CD14-positive monocyte (primary cell): ENCODE results near the gene SIGLEC7. TPM values are rescaled to one million over a fixed set of nuclear protein-coding genes. Genes with fewer than 3 reads are reported as not detected.
A peak's percentile ranks its signal among the peaks of the same experiment; 100 is the strongest.

ENCODE experiments used
- DNase-seq, 3 donors: peaks; one replicate each; pipeline ENCODE4 v3.0.0-alpha.2; 2011 to 2022
- H2AFZ ChIP-seq: 2 replicates; pipeline ENCODE4 v1.6.0; 2012; ENCODE audit warnings: mild to moderate bottlenecking, low read depth, low read length, inconsistent platforms; ENCODE audit not compliant: insufficient read depth, poor library complexity, severe bottlenecking
- H3K27ac ChIP-seq, 2 donors: 1 replicate in 1 of 2; 2 replicates in 1 of 2; pipeline ENCODE4 v1.5.1; 2012 to 2013; ENCODE audit warnings: low read length in 2 of 2, control low read depth in 1 of 2, inconsistent platforms in 1 of 2, low read depth in 1 of 2, mild to moderate bottlenecking in 1 of 2
- H3K27me3 ChIP-seq, 2 donors: one replicate each; pipeline versions ENCODE4 v1.6.0 to v1.6.1; 2011 to 2013; ENCODE audit warnings: low read length in 2 of 2; ENCODE audit not compliant: control insufficient read depth in 2 of 2, insufficient read depth in 2 of 2
- H3K36me3 ChIP-seq, 2 donors: replicated peaks in 1 of 2; 1 replicate in 1 of 2; 2 replicates in 1 of 2; pipeline versions ENCODE4 v1.5.1 to v1.6.1; 2012 to 2013; ENCODE audit warnings: low read length in 2 of 2, control low read depth in 1 of 2, inconsistent platforms in 1 of 2, mild to moderate bottlenecking in 1 of 2; ENCODE audit not compliant: insufficient read depth in 2 of 2, control insufficient read depth in 1 of 2
- H3K4me1 ChIP-seq, 2 donors: 1 replicate in 1 of 2; 2 replicates in 1 of 2; pipeline versions ENCODE4 v1.5.1 to v1.6.1; 2012 to 2013; ENCODE audit warnings: low read length in 2 of 2, control low read depth in 1 of 2, inconsistent platforms in 1 of 2, mild to moderate bottlenecking in 1 of 2, moderate library complexity in 1 of 2; ENCODE audit not compliant: insufficient read depth in 2 of 2, control insufficient read depth in 1 of 2
- H3K4me2 ChIP-seq: replicated peaks from 2 replicates; pipeline ENCODE3; 2012; ENCODE audit warnings: low read length, moderate library complexity, mild to moderate bottlenecking; ENCODE audit not compliant: poor library complexity, severe bottlenecking; ENCODE audit errors: extremely low read depth
- H3K4me3 ChIP-seq, 3 experiments: fragments of 200-600 bp in 1 of 3; sonication (generic) in 1 of 3; replicated peaks in 1 of 3; 1 replicate in 2 of 3; 2 replicates in 1 of 3; pipeline ENCODE4 v1.5.1; 2011 to 2013; ENCODE audit warnings: low read length in 3 of 3, mild to moderate bottlenecking in 3 of 3, control low read depth in 2 of 3, low read depth in 2 of 3, inconsistent platforms in 1 of 3, moderate library complexity in 1 of 3
- H3K79me2 ChIP-seq: 2 replicates; pipeline ENCODE4 v1.6.0; 2012; ENCODE audit warnings: mild to moderate bottlenecking, control low read depth, inconsistent platforms, low read length, moderate library complexity; ENCODE audit not compliant: insufficient read depth
- H3K9ac ChIP-seq: 2 replicates; pipeline ENCODE4 v1.6.0; 2017; ENCODE audit warnings: low read length, mild to moderate bottlenecking; ENCODE audit not compliant: insufficient read depth, poor library complexity, severe bottlenecking
- H3K9me3 ChIP-seq, 2 donors: replicated peaks in 1 of 2; 1 replicate in 1 of 2; 2 replicates in 1 of 2; pipeline versions ENCODE4 v1.5.1 to v1.6.1; 2012 to 2013; ENCODE audit warnings: low read length in 2 of 2, control low read depth in 1 of 2; ENCODE audit not compliant: control insufficient read depth in 1 of 2, insufficient read depth in 1 of 2
- H4K20me1 ChIP-seq: 2 replicates; pipeline ENCODE4 v1.6.0; 2012; ENCODE audit warnings: mild to moderate bottlenecking, low read length, control low read depth, moderate library complexity; ENCODE audit not compliant: insufficient read depth
- H3K27ac Mint-ChIP-seq, 7 donors: one replicate each; pipeline ENCODE4 v1.8.0; 2020; ENCODE audit warnings: mild to moderate bottlenecking in 7 of 7, mixed read lengths in 7 of 7, moderate library complexity in 6 of 7, inconsistent platforms in 2 of 7
- H3K27me3 Mint-ChIP-seq, 3 donors: one replicate each; pipeline ENCODE4 v1.8.0; 2021 to 2022; ENCODE audit warnings: low read depth in 3 of 3, mild to moderate bottlenecking in 3 of 3, mixed read lengths in 3 of 3, moderate library complexity in 3 of 3, inconsistent platforms in 1 of 3
- H3K36me3 Mint-ChIP-seq, 2 donors: one replicate each; pipeline ENCODE4 v1.8.0; 2020; ENCODE audit warnings: mixed read lengths in 2 of 2, inconsistent platforms in 1 of 2, mild to moderate bottlenecking in 1 of 2
- H3K4me1 Mint-ChIP-seq: one replicate; pipeline ENCODE4 v1.8.0; 2020; ENCODE audit warnings: mild to moderate bottlenecking, mixed read lengths
- H3K4me3 Mint-ChIP-seq, 2 donors: one replicate each; pipeline ENCODE4 v1.8.0; 2020; ENCODE audit warnings: mild to moderate bottlenecking in 2 of 2, mixed read lengths in 2 of 2, moderate library complexity in 1 of 2
- H3K9me3 Mint-ChIP-seq, 7 donors: one replicate each; pipeline ENCODE4 v1.8.0; 2020 to 2022; ENCODE audit warnings: mixed read lengths in 7 of 7, mild to moderate bottlenecking in 6 of 7, moderate library complexity in 6 of 7, inconsistent platforms in 2 of 7
- CTCF ChIP-seq: fragments of 200-600 bp; IDR thresholded peaks from one replicate; pipeline ENCODE4 v1.8.0; 2022; ENCODE audit warnings: antibody characterized with exemption, mild to moderate bottlenecking
- WGBS: methylation state at CpG from one replicate; pipeline ENCODE4 v1.1.5; 2013; ENCODE audit warnings: missing lambda C conversion rate; ENCODE audit not compliant: insufficient coverage; 5-methylcytosine and 5-hydroxymethylcytosine counted together
- intact Hi-C, 2 donors: fragments of 100-400 bp; cut with micrococcal nuclease; formaldehyde crosslinking; loops; one replicate each; pipeline versions ENCODE4 v1.15.0 to v1.15.1; 2023
- polyA plus RNA-seq, 3 donors: library from polyadenylated mRNA; depleted of rRNA in 1 of 3; unstranded in 2 of 3; stranded (reverse) in 1 of 3; fragments of 300-500 nt in 2 of 3; fragments of >200 nt in 1 of 3; fragmentation: Illumina TruSeq in 2 of 3; gene quantifications; 1 replicate in 2 of 3; 2 replicates in 1 of 3; pipeline ENCODE4 v1.2.3, GENCODE V29; 2012 to 2021

Gene SIGLEC7
- polyA plus RNA-seq, 3 donors = 71.8 to 93.3 (median 82.0) TPM

- 81% methylated on average over 6 of the region's 6 CpGs for WGBS
- peaks cover 0 to 3% (median 0%) of the 10 kb centered on the region in 7 donors for H3K9me3 Mint-ChIP-seq
- TF ChIP-seq CTCF = no peak
- peaks cover 19% of the 10 kb centered on the region for H3K4me1 Mint-ChIP-seq
- Histone ChIP-seq H3K9me3 (no peaks in the 10 kb centered on the region), H3K79me2 (peaks cover 5% of the 10 kb centered on the region), H3K36me3 (peaks cover 6 to 34% of the 10 kb centered on the region in 2 donors), H3K4me1 (peaks cover 10 to 13% of the 10 kb centered on the region in 2 donors), H3K27ac (peak overlapping the region in 1 of 2 donors; percentile 62), H3K27me3 (no peaks in the 10 kb centered on the region), H3K4me3 (no peak overlapping the region), H3K4me2 (no peak overlapping the region), H2AFZ (peak overlapping the region; percentile 6), H3K9ac (no peak overlapping the region), H4K20me1 (peaks cover 12% of the 10 kb centered on the region)
- DNase-seq = no peak
- intact Hi-C loops = no loop called here
- H3K36me3 Mint-ChIP-seq = peaks cover 22 to 42% of the 10 kb centered on the region in 2 donors
- H3K27me3 Mint-ChIP-seq = peaks cover 3 to 10% (median 5%) of the 10 kb centered on the region in 3 donors
- no peak overlapping the region for H3K4me3 Mint-ChIP-seq
- H3K27ac Mint-ChIP-seq = peak overlapping the region in 2 of 7 donors; percentile 36 to 80
These were observed 45.5 kb upstream of the SIGLEC7 start for GRCh38 chr19:51096473-51097165.

GRCh38 chr19:51097166-51097738 lies 44.8 kb upstream of the SIGLEC7 start:
- Histone ChIP-seq H3K4me1 (peaks cover 10 to 13% of the 10 kb centered on the region in 2 donors), H3K9me3 (no peaks in the 10 kb centered on the region), H3K27ac (peak overlapping the region in 1 of 2 donors; percentile 62), H3K36me3 (peaks cover 9 to 41% of the 10 kb centered on the region in 2 donors), H3K4me2 (no peak overlapping the region), H3K9ac (no peak overlapping the region), H2AFZ (no peak overlapping the region), H3K27me3 (no peaks in the 10 kb centered on the region), H3K79me2 (peaks cover 5% of the 10 kb centered on the region), H4K20me1 (peaks cover 16% of the 10 kb centered on the region), H3K4me3 (no peak overlapping the region)
- H3K4me3 Mint-ChIP-seq = peak overlapping the region in 1 of 2 donors; percentile 7
- intact Hi-C loops = no loop called here
- WGBS = 7% methylated on average over 3 of the region's 8 CpGs
- peaks cover 23 to 48% of the 10 kb centered on the region in 2 donors for H3K36me3 Mint-ChIP-seq
- peaks cover 3 to 8% (median 4%) of the 10 kb centered on the region in 3 donors for H3K27me3 Mint-ChIP-seq
- H3K4me1 Mint-ChIP-seq = peaks cover 19% of the 10 kb centered on the region
- H3K27ac Mint-ChIP-seq = peak overlapping the region in 3 of 7 donors; percentile 11 to 80 (median 70)
- TF ChIP-seq CTCF = peak; percentile 53
- H3K9me3 Mint-ChIP-seq = peaks cover 0 to 3% (median 0%) of the 10 kb centered on the region in 7 donors
- DNase-seq = peak; percentile 31 to 60 (median 54)
